Measurements from ENCODE around the gene GCNT4. TPM values are rescaled to one million over a fixed set of nuclear protein-coding genes. Genes with fewer than 3 reads are reported as not detected.

The GCNT4 gene

Small RNAs within 50 kb of the gene (small RNA-seq; reads per million reads assigned to genes)
- not detected for gene AC093259.1 (ENCODE audit: insufficient read depth)
